Calu3 (cell line): ENCODE results near the gene NDUFA13. TPM values are rescaled to one million over a fixed set of nuclear protein-coding genes. Genes with fewer than 3 reads are reported as not detected.

Source experiments
- BruUV-seq: library from RNA; stranded (reverse); fragments of 400-500 nt; replicated peaks from 2 replicates; lab custom pipeline; 2021; lab: Mats Ljungman, UMichigan
- CTCF ChIA-PET: fragments of 300-600 bp; sonication (Branson Sonifier 250); formaldehyde crosslinking; loops from one replicate; lab custom pipeline; 2022; ENCODE audit warnings: antibody characterized with exemption; lab: Charles Lee
- DNase-seq: peaks from one replicate; pipeline ENCODE4 v3.0.0; 2022
- H3K27ac Mint-ChIP-seq: one replicate; pipeline ENCODE4 v1.8.0; 2022; ENCODE audit warnings: mixed read lengths; ENCODE audit not compliant: unreplicated experiment
- H3K27me3 Mint-ChIP-seq: one replicate; pipeline ENCODE4 v1.8.0; 2022; ENCODE audit warnings: mixed read lengths; ENCODE audit not compliant: unreplicated experiment
- H3K36me3 Mint-ChIP-seq: one replicate; pipeline ENCODE4 v1.8.0; 2022; ENCODE audit warnings: mild to moderate bottlenecking, moderate library complexity, mixed read lengths; ENCODE audit not compliant: insufficient read depth, unreplicated experiment
- H3K4me1 Mint-ChIP-seq: one replicate; pipeline ENCODE4 v1.8.0; 2022; ENCODE audit warnings: mild to moderate bottlenecking, low read depth, mixed read lengths; ENCODE audit not compliant: unreplicated experiment
- H3K4me3 Mint-ChIP-seq: one replicate; pipeline ENCODE4 v1.8.0; 2022; ENCODE audit warnings: mild to moderate bottlenecking, low read depth, moderate library complexity, mixed read lengths; ENCODE audit not compliant: unreplicated experiment
- H3K9me3 Mint-ChIP-seq: one replicate; pipeline ENCODE4 v1.8.0; 2022; ENCODE audit warnings: low read depth, mixed read lengths; ENCODE audit not compliant: unreplicated experiment
- intact Hi-C: fragments of 100-400 bp; cut with micrococcal nuclease; formaldehyde crosslinking; loops from one replicate; pipeline ENCODE4 v1.10.0; 2022; ENCODE audit not compliant: unreplicated experiment
- total RNA-seq: library from RNA; stranded (reverse); gene quantifications from 2 replicates; pipeline ENCODE4 v1.2.3, GENCODE V29; 2022
- TF ChIP-seq, protein P1 (sequence below): fragments of 200-600 bp; IDR thresholded peaks from one replicate; pipeline ENCODE4 v1.8.0; 2022; ENCODE audit warnings: antibody characterized with exemption; ENCODE audit not compliant: unreplicated experiment

Gene NDUFA13
- total RNA-seq, 1 experiment from 2014 or later = 191 TPM

DNA sequence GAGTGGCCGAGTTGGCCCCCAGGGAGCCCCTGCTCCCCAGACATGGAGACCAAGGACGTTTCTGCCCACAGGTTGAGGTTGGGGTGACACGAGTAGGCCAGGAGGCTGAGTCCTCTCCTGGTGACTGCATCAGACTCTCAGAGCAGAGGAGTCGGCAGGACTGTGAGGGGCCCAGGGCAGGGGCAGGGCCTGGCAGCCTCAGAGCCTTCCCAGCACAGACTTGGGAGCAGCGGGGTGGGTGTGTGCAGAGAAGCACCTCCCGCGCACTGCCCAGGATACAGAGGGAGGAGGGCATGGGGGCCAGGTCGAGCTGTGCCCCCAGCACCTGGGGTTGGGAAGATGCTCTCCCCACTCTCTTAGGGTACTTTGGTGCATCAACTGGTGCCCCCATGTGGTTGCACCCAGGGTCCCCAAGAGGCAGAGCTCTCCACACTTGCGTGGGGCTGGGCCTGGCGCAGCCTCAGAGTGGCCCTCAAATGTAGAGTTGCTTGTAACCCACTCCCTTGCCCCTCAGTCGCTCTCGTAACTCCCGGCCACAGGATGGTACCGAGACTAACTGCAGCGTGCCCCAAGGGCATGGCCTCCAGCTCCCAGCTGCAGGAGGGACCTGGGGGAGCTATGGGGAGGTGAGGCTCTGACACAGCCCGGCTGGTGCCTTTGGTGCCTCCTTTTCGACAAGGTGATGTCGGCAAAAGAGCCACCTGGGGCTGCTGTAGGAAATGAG is 16.6 kb upstream of the NDUFA13 start:
- intact Hi-C loops = no loop called here
- Mint-ChIP-seq H3K27me3 (no peaks in the 10 kb centered on the region), H3K4me3 (no peak overlapping the region), H3K27ac (no peak overlapping the region), H3K36me3 (peaks cover 49% of the 10 kb centered on the region), H3K9me3 (no peaks in the 10 kb centered on the region), H3K4me1 (no peaks in the 10 kb centered on the region)
- BruUV-seq = no TSS peak
- no peak for DNase-seq
- TF ChIP-seq, protein P1, sequence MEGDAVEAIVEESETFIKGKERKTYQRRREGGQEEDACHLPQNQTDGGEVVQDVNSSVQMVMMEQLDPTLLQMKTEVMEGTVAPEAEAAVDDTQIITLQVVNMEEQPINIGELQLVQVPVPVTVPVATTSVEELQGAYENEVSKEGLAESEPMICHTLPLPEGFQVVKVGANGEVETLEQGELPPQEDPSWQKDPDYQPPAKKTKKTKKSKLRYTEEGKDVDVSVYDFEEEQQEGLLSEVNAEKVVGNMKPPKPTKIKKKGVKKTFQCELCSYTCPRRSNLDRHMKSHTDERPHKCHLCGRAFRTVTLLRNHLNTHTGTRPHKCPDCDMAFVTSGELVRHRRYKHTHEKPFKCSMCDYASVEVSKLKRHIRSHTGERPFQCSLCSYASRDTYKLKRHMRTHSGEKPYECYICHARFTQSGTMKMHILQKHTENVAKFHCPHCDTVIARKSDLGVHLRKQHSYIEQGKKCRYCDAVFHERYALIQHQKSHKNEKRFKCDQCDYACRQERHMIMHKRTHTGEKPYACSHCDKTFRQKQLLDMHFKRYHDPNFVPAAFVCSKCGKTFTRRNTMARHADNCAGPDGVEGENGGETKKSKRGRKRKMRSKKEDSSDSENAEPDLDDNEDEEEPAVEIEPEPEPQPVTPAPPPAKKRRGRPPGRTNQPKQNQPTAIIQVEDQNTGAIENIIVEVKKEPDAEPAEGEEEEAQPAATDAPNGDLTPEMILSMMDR = no peak
- CTCF ChIA-PET = no interaction called here

DNA sequence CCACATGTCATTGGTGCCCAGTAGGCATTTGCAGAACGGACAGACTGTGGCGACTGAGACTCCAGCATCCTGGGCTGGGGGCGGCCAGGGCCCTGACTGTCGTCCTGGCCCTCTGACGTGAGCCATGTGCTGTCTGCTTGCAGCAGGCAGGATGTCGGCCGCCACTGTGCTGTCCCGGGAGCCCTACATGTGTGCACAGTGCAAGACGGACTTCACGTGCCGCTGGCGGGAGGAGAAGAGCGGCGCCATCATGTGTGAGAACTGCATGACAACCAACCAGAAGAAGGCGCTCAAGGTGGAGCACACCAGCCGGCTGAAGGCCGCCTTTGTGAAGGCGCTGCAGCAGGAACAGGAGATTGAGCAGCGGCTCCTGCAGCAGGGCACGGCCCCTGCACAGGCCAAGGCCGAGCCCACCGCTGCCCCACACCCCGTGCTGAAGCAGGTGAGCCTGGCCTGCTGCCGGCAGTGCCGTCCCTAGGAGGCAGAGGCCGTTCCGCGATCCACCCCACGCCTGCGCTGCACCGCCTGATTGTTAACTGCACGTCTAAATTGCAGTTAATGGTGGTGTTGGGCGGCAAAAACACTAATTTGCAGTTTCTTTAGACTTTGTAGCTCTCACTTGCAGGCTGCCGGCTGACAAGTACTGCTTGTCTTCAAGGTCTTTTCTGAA is 14.9 kb upstream of the NDUFA13 start:
- Mint-ChIP-seq H3K36me3 (peaks cover 32% of the 10 kb centered on the region), H3K4me3 (no peak overlapping the region), H3K9me3 (no peaks in the 10 kb centered on the region), H3K4me1 (no peaks in the 10 kb centered on the region), H3K27ac (no peak overlapping the region), H3K27me3 (no peaks in the 10 kb centered on the region)
- no TSS peak for BruUV-seq
- CTCF ChIA-PET = interaction anchor here (0.7 kb wide), 1 partner anchor 12 kb away, joined by 3 read pairs; no protein-coding TSS in a partner anchor
- TF ChIP-seq, protein P1 = no peak
- no peak for DNase-seq
- intact Hi-C loops = no loop called here

- no peaks in the 10 kb centered on the region for H3K27me3 Mint-ChIP-seq
- no TSS peak for BruUV-seq
- H3K36me3 Mint-ChIP-seq = peaks cover 25% of the 10 kb centered on the region
- CTCF ChIA-PET = interaction anchor here (0.7 kb wide), 1 partner anchor 11 kb away, joined by 3 read pairs; no protein-coding TSS in a partner anchor
- no peak for DNase-seq
- no peak overlapping the region for H3K4me3 Mint-ChIP-seq
- H3K9me3 Mint-ChIP-seq = no peaks in the 10 kb centered on the region
- no peaks in the 10 kb centered on the region for H3K4me1 Mint-ChIP-seq
- intact Hi-C loops = no loop called here
- no peak overlapping the region for H3K27ac Mint-ChIP-seq
- TF ChIP-seq, protein P1 = no peak
Observed at GRCh38 chr19:19501798-19502197, 14.2 kb upstream of the NDUFA13 start.

DNA sequence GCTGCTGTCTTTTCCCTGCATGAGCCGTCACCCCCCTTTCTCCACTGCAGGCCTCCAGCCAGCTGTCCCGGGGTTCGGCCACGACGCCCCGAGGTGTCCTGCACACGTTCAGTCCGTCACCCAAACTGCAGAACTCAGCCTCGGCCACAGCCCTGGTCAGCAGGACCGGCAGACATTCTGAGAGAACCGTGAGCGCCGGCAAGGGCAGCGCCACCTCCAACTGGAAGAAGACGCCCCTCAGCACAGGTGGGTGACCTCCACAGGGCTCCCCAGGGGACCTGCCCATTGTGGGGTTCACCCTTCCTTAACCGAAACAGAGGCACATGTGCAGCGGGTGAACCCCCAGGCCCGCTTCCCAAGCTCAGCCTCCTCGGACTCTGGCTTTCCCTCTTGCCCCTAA is 13.7 kb upstream of the NDUFA13 start:
- no peaks in the 10 kb centered on the region for H3K9me3 Mint-ChIP-seq
- CTCF ChIA-PET = no interaction called here
- H3K27me3 Mint-ChIP-seq = no peaks in the 10 kb centered on the region
- H3K4me3 Mint-ChIP-seq = no peak overlapping the region
- DNase-seq = no peak
- intact Hi-C loops = no loop called here
- H3K4me1 Mint-ChIP-seq = no peaks in the 10 kb centered on the region
- TF ChIP-seq, protein P1 = no peak
- peaks cover 28% of the 10 kb centered on the region for H3K36me3 Mint-ChIP-seq
- no TSS peak for BruUV-seq
- no peak overlapping the region for H3K27ac Mint-ChIP-seq
